Stimulated activated CD8-positive, alpha-beta memory T cell treated with anti-CD3 and anti-CD28 coated beads, Interleukin-15, amount 100 ng/mL, for 48 hours (primary cell): ENCODE measurements around the gene GFM2.
"Not testable (repeated sequence)": the region's sequence is repeated elsewhere in the genome, so short reads cannot be mapped to it uniquely, and the experiment has no call there.

Experiments used
- DNase-seq, 2 donors: peaks; one replicate each; pipeline ENCODE4 v3.0.0-alpha.2; 2020; ENCODE audit warnings: low read depth in 2 of 2

GFM2 gene

GRCh38 chr5:74766849-74767578 is at the start of gene GFM2, which contains the start of gene NSA2:
Gene GFM2, minus strand, starts transcription at chr5:74767117. Its CDS starts 3,375 bp downstream, at chr5:74763742.
Gene NSA2, plus strand, starts transcription at chr5:74767249. Its CDS starts 112 bp downstream, at chr5:74767361.
- DNase-seq = peak; percentile 83 to 87

- DNase-seq = no peak
Measured at GRCh38 chr5:74810915-74811314, 44.0 kb upstream of the GFM2 start.

GRCh38 chr5:74801941-74802340 is 35.0 kb upstream of the GFM2 start:
- DNase-seq = no peak

- no peak for DNase-seq
Measured at GRCh38 chr5:74801197-74801596, 34.3 kb upstream of the GFM2 start.

GRCh38 chr5:74798977-74799911 is 32.3 kb upstream of the GFM2 start:
- DNase-seq = no peak

- DNase-seq = not testable (repeated sequence)
Measured at GRCh38 chr5:74791669-74792068, 24.8 kb upstream of the GFM2 start.

GRCh38 chr5:74787424-74787823 is 20.5 kb upstream of the GFM2 start:
- no peak for DNase-seq

GRCh38 chr5:74786851-74787250 is 19.9 kb upstream of the GFM2 start:
- no peak for DNase-seq

- DNase-seq = no peak
Measured at GRCh38 chr5:74778609-74779008, 11.7 kb upstream of the GFM2 start.

GRCh38 chr5:74772359-74772758 is 5.4 kb upstream of the GFM2 start:
- DNase-seq = no peak

GRCh38 chr5:74767579-74767913 is 629 bp upstream of the GFM2 start:
- DNase-seq = no peak

GRCh38 chr5:74766418-74766848 is 484 bp downstream of the GFM2 start:
- DNase-seq = no peak

- DNase-seq = no peak
Measured at GRCh38 chr5:74765929-74766328, 988 bp downstream of the GFM2 start.

- DNase-seq = no peak
Measured at GRCh38 chr5:74765201-74765600, 1.7 kb downstream of the GFM2 start.

- no peak for DNase-seq
Measured at GRCh38 chr5:74763504-74763903, 3.4 kb downstream of the GFM2 start.

- DNase-seq = peak in 1 of 2 donors; percentile 17
Measured at GRCh38 chr5:74762599-74762998, 4.3 kb downstream of the GFM2 start.

- no peak for DNase-seq
Measured at GRCh38 chr5:74761241-74761640, 5.7 kb downstream of the GFM2 start.

GRCh38 chr5:74748742-74749141 is 18.2 kb downstream of the GFM2 start:
- DNase-seq = not testable (repeated sequence)

GRCh38 chr5:74738406-74738805 is 28.5 kb downstream of the GFM2 start:
- no peak for DNase-seq

- DNase-seq = no peak
Measured at GRCh38 chr5:74736759-74737158, 30.2 kb downstream of the GFM2 start.

- no peak for DNase-seq
Measured at GRCh38 chr5:74725331-74725730, 41.6 kb downstream of the GFM2 start.

- DNase-seq = no peak
Measured at GRCh38 chr5:74722271-74722670, 44.6 kb downstream of the GFM2 start.

- no peak for DNase-seq
Measured at GRCh38 chr5:74717596-74717995, 49.3 kb downstream of the GFM2 start.
